H4 (cell line): ENCODE measurements around the gene PWWP2A. TPM values are rescaled to one million over a fixed set of nuclear protein-coding genes. Genes with fewer than 3 reads are reported as not detected.
"Not testable (repeated sequence)": the region's sequence is repeated elsewhere in the genome, so short reads cannot be mapped to it uniquely, and the experiment has no call there.

Source experiments
- DNase-seq: peaks from one replicate; pipeline ENCODE4 v3.0.0-alpha.2; 2015; ENCODE audit warnings: low spot score
- total RNA-seq: library from RNA; depleted of rRNA; stranded (reverse); fragments of >200 nt; shearing (Covaris generic); gene quantifications from 2 replicates; pipeline ENCODE4 v1.2.3, GENCODE V29; 2014; rRNA removed

Gene PWWP2A
- total RNA-seq, 1 experiment from 2014 or later = 9.1 TPM

DNA sequence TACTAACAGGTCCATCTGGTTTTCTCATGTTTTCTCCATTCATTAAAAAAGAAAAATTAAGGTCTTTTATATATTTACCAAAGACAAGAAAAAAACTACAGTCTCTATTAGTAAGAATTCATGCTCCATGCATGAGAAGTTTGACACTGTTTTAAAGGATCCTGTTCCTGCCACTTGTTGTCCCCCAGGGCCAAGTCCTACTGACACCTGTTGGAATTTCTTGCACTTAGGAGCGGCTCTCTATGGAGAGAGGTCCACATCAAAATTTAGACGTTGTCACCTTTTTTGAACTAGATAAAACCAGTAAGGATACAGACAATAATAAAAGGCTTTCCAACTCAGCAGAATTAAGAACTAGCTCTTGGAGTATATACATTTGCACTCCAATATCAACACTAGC, 42.3 kb downstream of the PWWP2A start:
- DNase-seq = no peak

DNA sequence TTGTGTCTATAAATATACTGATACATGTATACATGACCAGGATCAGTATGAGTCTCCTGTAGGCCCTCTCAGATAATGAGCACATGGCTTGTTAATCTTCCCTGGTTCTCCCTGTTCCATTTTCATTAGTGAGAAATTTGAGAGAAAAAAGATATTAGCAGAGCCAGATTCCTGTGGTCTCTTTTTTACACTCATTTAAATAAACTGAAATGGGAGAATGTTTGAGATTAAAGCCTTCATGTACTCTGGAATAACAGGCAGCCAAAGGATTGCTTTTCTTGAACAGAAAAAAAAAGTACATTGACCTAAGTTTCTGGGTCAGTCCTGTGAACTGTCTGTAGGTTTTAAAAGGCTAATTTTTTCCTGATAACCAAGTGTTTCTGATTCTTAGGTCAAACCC, 44.2 kb downstream of the PWWP2A start:
- DNase-seq = no peak

DNA sequence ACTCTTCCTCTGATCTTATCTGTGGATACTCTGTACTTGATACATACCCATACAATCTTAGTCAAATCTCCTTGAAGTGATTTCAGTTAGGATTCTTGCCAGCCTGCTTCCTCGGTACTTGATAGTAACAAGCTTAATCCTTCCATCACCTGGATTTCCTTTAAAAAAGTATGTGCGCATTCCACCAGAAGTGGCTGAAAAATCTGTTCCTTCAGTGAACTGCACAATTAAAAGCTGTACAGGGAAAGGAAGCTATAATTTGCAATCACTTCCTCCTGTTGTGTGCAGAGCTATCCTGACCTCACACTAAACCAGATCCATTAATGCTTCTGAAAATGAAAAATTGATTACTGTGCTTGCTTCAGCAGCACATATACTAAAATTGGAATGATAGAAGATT, 47.3 kb downstream of the PWWP2A start:
- DNase-seq = no peak

DNA sequence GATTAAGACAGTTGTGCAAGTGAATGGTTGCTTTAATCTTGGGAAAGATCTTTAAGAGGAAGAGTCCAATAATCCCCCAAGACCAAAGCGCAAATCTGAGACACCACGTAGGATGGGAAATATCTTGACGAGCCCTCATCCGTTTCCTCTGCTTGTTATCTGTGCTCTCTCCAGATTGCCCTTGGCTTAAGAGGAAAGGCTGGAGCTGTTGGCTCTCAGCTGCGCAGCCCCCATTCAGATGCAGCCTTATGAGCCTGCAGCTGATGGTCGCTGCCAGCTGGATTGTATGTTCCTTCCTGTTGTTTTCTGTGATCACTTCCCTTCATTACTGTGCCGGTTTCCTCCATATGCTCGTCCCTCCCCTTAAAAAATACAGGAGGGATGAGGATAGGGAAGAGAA, 47.7 kb downstream of the PWWP2A start:
- DNase-seq = no peak

DNA sequence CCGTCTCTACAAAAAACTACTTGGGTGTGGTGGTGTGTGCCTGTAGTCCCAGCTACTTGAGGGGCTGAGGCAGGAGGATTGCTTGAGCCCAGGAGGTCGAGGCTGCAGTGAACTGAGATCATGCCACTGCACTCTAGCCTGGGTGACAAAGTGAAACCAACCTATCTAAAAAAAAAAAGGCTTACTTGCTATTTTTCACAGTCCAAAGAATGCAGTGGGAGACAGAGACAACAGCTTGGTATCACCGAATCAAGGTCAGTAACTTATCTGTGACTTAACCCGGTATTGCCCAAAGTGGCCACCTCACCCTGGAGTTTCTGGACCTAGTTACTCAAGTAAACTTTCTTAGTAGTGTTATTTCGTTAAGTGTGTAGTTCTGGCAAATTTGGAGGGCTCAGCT, 50.1 kb downstream of the PWWP2A start:
- DNase-seq = not testable (repeated sequence)

DNA sequence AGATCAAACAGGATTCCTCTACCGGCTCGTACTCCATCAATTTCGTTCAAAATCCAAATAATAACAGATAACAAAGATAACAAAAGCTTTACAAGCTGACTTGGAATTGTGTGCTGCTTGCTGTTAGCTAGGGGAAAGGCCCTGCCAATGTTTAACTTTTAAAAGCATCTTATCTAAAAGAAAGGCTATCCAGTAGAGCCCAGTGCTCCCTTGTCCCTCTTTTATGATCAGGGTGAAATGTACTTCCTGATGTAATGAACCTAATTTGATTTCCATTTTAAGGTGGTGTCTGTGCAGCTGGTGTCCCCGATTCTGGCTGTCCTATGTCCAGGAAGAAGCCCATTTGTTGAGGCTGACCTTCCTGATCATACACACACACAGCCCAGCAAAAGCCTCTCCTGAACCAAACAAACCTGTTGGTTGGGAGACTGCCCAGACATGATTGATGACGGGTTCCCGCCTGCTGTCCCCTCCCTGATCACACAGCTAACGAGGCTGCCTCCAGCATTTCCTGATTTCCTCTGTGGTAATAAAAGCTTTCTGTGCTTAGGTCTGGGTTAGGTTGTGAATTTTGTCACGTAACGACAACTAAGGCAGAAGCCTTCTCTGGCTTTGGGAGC, 54.1 kb downstream of the PWWP2A start:
- DNase-seq = no peak

DNA sequence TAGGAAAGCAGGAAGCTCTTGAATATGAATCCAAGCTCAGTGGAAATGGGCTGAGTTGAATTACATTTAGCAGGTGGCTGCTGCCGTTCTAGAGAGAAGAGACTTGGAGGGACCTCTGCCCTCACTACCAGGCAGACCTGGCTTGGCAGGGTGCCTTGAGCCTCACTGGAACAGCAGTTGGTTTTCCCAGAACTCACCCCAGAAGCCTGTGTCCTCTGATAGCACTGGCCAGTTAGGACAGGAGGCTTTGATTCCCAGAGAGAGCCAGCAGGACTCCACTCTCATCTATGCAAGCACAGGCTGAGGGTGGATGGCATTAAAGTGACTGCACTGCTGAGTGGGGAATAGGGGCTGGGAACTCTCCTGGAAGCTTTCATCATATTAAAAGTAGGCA, 54.8 kb downstream of the PWWP2A start:
- DNase-seq = no peak

DNA sequence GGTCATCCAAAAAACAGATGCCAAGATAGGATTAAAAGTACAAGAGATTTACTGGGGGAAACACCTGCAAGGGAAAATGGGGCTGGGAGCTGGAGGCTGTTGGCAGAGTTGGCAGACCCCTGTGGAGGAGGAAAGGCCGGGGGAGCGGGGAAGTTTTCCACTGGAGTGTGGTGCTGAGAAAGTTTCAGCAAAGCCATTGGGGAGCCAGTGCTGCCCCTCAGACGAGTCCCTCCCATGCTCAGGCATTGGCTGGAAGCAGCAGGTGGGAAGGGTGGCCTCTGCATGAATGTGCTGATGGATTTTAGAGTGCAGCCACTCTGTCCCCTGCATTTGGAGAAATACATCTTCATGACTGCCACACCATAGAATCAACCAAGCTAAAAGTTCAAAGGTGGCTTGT, 57.5 kb downstream of the PWWP2A start:
- DNase-seq = no peak

DNA sequence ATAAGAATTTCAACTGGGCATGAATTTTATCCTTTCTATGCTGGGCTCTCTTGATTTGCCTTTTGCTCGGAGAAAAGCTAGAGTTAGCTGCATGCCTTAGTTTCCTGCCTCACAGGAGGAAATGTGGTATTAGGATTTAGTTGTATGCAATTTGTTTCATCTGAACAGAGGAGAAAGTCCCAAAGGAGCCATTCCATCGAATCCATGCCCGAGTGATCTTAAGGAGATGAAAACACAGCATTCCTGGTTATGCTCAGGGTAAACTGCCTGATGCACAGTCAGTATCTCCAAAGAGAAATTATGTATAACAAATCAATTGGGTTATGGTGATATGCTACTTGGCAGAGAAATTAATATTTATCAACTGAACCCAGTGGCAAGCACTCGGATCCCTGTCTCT, 59.2 kb downstream of the PWWP2A start:
- no peak for DNase-seq

DNA sequence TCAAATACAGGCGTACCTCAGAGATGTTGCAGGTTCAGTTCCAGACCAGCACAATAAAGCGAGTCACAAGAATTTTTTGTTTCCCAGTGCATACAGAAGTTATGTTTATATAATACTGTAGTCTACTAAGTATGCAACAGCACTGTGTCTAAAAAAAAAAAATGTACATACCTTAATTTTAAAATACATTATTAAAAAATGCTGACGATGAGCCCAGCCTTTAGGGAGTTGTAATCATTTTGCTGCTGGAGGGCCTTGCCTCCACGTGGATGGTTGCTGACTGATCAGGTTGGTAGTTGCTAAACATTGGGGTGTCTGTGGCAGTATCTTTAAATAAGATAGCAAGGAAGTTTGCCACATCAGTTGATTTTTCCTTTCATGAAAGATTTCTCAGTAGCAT, 62.0 kb downstream of the PWWP2A start:
- DNase-seq = no peak

DNA sequence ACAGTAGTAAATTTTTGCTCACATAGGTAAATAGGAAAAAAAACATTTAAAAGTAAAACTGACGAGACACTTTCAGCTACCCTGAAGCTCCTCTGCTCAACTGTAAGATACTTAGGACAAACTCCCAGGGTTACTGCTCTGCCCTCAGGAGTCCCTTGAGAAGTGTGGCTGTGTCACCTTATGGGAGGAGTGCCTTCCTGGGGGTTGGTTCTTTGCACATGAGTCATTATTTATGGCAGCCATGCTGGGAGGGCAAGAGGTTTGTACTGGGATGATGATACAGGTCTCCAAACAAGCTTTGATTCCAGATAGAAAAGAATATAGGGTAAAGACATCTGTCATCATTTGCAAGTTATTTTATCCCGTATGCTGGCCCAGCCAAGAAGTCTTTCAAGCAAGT, 64.4 kb downstream of the PWWP2A start:
- DNase-seq = peak; percentile 14

DNA sequence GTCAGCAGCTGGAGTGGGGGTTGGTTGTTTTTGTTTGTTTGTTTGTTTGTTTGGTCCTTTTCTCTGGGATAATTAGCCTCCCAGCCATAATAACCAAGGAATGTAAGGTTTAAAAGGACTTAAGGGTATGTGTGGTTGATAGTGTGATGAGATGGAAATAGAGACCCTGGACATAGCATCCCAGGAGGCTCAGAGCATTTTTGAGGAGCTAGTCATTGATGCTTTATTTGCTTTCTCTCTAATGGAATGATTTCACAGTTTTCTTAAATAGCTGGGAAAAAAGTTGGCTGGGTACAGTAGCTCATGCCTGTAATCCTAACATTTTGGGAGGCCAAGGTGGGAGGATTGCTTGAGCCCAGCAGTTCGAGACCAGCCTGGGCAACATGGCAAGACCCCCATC, 65.2 kb downstream of the PWWP2A start:
- DNase-seq = no peak

DNA sequence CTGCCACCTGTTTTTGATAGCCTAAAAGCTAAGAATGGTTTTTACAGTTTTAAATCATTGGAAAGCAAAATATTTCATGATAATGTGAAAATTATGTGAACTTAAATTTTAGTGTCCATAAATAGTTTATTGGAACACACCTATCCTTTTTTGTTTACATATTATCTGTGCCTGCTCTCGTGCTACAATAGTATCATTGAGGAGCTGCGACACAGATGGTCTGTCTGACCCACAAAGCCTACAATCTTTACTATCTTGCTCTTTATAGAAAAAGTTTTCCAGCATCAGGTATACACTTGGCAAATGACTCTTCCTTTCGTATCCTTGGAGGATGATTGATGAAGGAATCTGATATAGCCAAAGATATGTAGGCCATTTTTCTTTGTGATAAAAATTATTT, 70.2 kb downstream of the PWWP2A start:
- no peak for DNase-seq

DNA sequence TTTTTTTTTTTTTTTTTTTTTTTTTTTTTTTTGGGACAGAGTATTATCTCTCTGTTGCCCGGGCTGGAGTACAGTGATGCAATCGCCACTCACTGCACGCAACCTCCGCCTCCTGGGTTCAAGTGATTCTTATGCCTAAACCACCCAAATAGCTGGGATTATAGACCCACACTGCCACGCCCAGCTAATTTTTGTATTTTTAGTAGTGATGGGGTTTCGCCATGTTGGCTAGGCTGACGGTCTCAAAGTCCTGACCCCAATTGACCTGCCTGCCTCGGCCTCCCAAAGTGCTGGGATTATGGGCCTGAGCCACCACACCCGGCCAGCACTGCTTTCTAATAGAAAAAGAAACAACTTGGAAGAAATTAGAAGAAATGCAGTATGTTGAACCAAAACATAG, 71.1 kb downstream of the PWWP2A start:
- DNase-seq = no peak

DNA sequence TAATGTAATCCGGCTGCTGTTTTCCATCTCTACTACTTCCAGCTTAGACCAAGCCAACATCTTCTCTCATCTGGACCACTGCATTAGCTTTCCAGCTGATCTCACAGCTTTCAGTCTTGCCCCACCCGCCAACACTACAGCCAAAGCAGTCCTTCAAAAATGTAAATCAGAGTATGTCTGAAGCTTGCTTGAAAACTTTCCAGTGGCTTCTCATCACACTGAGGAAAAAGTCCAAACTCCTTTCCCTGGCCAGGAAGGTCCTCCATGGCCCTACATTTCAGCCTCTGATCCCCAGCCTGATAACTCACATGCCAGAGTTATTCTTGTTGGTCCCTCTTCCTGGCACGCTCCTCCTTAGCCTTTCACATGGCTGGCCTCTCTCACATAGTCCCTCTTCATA, 71.8 kb downstream of the PWWP2A start:
- DNase-seq = no peak

DNA sequence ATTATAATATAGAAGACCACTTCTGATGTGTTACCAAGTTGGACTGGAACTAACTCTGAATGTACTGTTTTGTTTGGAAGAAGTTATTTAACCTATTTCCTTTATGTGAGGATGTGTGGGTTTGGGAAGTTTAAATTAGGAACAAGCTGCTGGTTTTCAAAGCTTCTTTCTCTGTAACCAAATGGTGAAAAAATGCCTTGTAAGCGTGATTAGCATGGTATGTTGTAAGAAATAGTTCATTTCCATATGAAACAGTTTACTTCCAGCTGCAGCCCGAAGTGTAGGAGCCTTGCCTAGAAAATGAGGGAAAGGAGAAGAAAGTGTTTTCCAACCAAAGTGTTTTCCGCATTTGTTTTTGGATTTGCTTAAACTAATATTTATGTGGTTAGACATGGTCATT, 74.3 kb downstream of the PWWP2A start:
- no peak for DNase-seq

DNA sequence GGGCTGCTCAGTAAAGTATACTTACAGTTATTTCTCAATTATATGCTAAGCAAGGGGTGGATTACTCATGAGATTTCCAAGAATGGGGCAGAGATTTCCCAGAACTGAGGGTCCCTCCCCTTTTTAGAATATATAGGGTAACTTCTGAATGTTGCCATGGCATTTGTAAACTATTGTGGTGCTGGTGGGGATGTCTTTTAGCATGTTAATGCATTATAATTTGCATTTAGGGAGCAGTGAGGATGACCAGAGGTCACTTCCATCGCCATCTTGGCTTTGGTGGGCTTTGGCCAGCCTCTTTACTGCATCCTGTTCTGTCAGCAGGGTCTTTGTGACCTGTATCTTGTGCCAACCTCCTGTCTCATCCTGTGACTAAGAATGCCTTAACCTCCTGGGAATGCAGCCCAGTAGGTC, 74.9 kb downstream of the PWWP2A start:
- DNase-seq = no peak

DNA sequence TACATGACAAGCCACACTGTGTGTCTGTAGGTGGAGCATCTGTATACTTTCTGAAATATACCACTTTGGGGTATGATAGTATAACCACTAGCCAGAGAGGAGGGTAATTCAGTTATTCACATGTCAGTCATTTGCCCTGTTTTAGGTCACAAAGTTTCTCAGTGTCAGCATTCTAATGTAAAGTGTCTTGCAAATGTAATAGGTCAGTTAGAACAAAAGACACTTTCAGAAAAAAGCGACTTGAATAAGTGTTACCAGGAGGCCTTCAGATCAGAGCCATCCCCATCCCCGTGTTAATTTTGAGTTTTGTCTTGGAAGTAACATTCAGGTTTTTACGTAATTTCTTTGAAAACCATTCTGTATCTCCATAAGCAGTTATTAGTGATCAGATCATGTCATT, 76.6 kb downstream of the PWWP2A start:
- DNase-seq = no peak

Other genes with a start within 250 kb of the PWWP2A start
- gene ADRA1B, start 203.0 kb downstream of the PWWP2A start, total RNA-seq = not detected in 2 replicates
- 63.9 and 90.1 TPM in 2 replicates for gene TTC1, start 110.3 kb downstream of the PWWP2A start, total RNA-seq
- gene FABP6, start 110.1 kb upstream of the PWWP2A start, total RNA-seq = 2.4 TPM in 1 of 2 replicates, not detected in the other
- 6.6 and 7.4 TPM in 2 replicates for gene CCNJL, start 193.1 kb upstream of the PWWP2A start, total RNA-seq